GM18498 (cell line): Measurements from ENCODE around the gene CYP46A1.

Source experiments
- ATAC-seq: cut with Tn5 transposase; IDR thresholded peaks from one replicate; pipeline ENCODE4 v1.9.1; 2021; ENCODE audit warnings: mild to moderate bottlenecking, moderate library complexity; ENCODE audit not compliant: unreplicated experiment

The CYP46A1 gene

GRCh38 chr14:99707420-99707819, 23.3 kb downstream of the CYP46A1 start:
- no peak for ATAC-seq

GRCh38 chr14:99707921-99708320, 23.8 kb downstream of the CYP46A1 start:
- no peak for ATAC-seq

GRCh38 chr14:99708449-99708848, 24.4 kb downstream of the CYP46A1 start:
- ATAC-seq, result no peak

GRCh38 chr14:99713972-99714371, 29.9 kb downstream of the CYP46A1 start:
- no peak for ATAC-seq

- ATAC-seq, result no peak
These were observed 31.3 kb downstream of the CYP46A1 start for GRCh38 chr14:99715266-99716000.

GRCh38 chr14:99716091-99716849, 32.2 kb downstream of the CYP46A1 start:
- ATAC-seq, result no peak

GRCh38 chr14:99716850-99717681, 33.0 kb downstream of the CYP46A1 start:
- ATAC-seq, result no peak

GRCh38 chr14:99717682-99718013, 33.5 kb downstream of the CYP46A1 start:
- no peak for ATAC-seq

GRCh38 chr14:99718031-99718810, 34.1 kb downstream of the CYP46A1 start:
- peak; percentile 67 for ATAC-seq

GRCh38 chr14:99718811-99719192, 34.7 kb downstream of the CYP46A1 start:
- ATAC-seq, result peak; percentile 53

- no peak for ATAC-seq
These were observed 37.1 kb downstream of the CYP46A1 start for GRCh38 chr14:99720941-99721791.

GRCh38 chr14:99721792-99722516, 37.9 kb downstream of the CYP46A1 start:
- no peak for ATAC-seq

GRCh38 chr14:99722741-99723140, 38.6 kb downstream of the CYP46A1 start:
- ATAC-seq, result no peak

- ATAC-seq, result no peak
These were observed 40.2 kb downstream of the CYP46A1 start for GRCh38 chr14:99724196-99724891.

GRCh38 chr14:99724939-99725773, 41.1 kb downstream of the CYP46A1 start:
- ATAC-seq, result no peak

GRCh38 chr14:99725774-99726537, 41.9 kb downstream of the CYP46A1 start:
- ATAC-seq, result no peak

- no peak for ATAC-seq
These were observed 42.5 kb downstream of the CYP46A1 start for GRCh38 chr14:99726538-99727095.
